HEK293 (cell line): ENCODE data around the gene HIRA.

ENCODE experiments used
- CTCF ChIA-PET: fragments of 350-600 bp; formaldehyde crosslinking; extraction: SDS; loops from one replicate; lab custom pipeline; 2021; ENCODE audit warnings: antibody characterized with exemption; lab: Yijun Ruan, JAX
- POLR2A ChIA-PET: fragments of 300-600 bp; formaldehyde crosslinking; extraction: SDS; loops from one replicate; lab custom pipeline; 2020; ENCODE audit warnings: antibody characterized with exemption, inconsistent platforms; lab: Yijun Ruan, JAX
- H3K27ac ChIP-seq: fragments of 200-500 bp; sonication (Bioruptor generic); 2 replicates; pipeline ENCODE4 v1.5.1; 2014; ENCODE audit warnings: low read depth, low read length, control low read depth, inconsistent platforms; ENCODE audit errors: extremely low read depth
- H3K36me3 ChIP-seq, 2 experiments: fragments of 200-500 bp in 1 of 2; sonication (Bioruptor generic) in 1 of 2; 1 replicate in 1 of 2; 2 replicates in 1 of 2; pipeline ENCODE4 v1.5.1; 2014 to 2017; ENCODE audit warnings: inconsistent platforms in 2 of 2, low read length in 2 of 2; ENCODE audit not compliant: control insufficient read depth in 2 of 2, insufficient read depth in 1 of 2
- H3K4me1 ChIP-seq: fragments of 200-500 bp; sonication (Bioruptor generic); 2 replicates; pipeline ENCODE4 v1.5.1; 2014; ENCODE audit warnings: mild to moderate bottlenecking, low read length, inconsistent platforms; ENCODE audit not compliant: control insufficient read depth, insufficient read depth
- H3K4me3 ChIP-seq: 2 replicates; pipeline ENCODE4 v1.5.1; 2011; ENCODE audit warnings: low read depth, mild to moderate bottlenecking, control low read depth, low read length, moderate library complexity
- H3K9me3 ChIP-seq: fragments of 200-500 bp; sonication (Bioruptor generic); 2 replicates; pipeline ENCODE4 v1.5.1; 2014; ENCODE audit warnings: low read depth, low read length, inconsistent platforms; ENCODE audit not compliant: control insufficient read depth, insufficient read depth
- EGR2 ChIP-seq: fragments of 450-650 bp; formaldehyde crosslinking; IDR thresholded peaks from 2 replicates; pipeline ENCODE4 v1.5.1; 2016; ENCODE audit warnings: low read depth, missing biosample characterization, missing genetic modification characterization
- GLIS2 ChIP-seq: fragments of 450-650 bp; formaldehyde crosslinking; IDR thresholded peaks from 2 replicates; pipeline ENCODE4 v1.5.1; 2016; ENCODE audit warnings: missing biosample characterization, missing genetic modification characterization
- HOXA7 ChIP-seq: sonication (generic); formaldehyde crosslinking; IDR thresholded peaks from 2 replicates; pipeline ENCODE4 v1.8.1; 2022; ENCODE audit warnings: missing genetic modification reagents, borderline replicate concordance
- KLF1 ChIP-seq: fragments of 450-650 bp; formaldehyde crosslinking; IDR thresholded peaks from 2 replicates; pipeline ENCODE4 v1.5.1; 2016; ENCODE audit warnings: missing biosample characterization, missing genetic modification characterization
- KLF10 ChIP-seq: fragments of 450-650 bp; IDR thresholded peaks from 2 replicates; pipeline ENCODE4 v1.5.1; 2018; ENCODE audit warnings: missing biosample characterization, mild to moderate bottlenecking, missing genetic modification characterization
- KLF16 ChIP-seq: fragments of 450-650 bp; formaldehyde crosslinking; IDR thresholded peaks from 2 replicates; pipeline ENCODE4 v1.5.1; 2017; ENCODE audit warnings: missing biosample characterization, missing genetic modification characterization
- PRDM1 ChIP-seq: fragments of 450-650 bp; formaldehyde crosslinking; IDR thresholded peaks from 2 replicates; pipeline ENCODE4; 2016; ENCODE audit warnings: missing biosample characterization, missing genetic modification characterization
- SALL2 ChIP-seq: fragments of 450-650 bp; formaldehyde crosslinking; IDR thresholded peaks from 2 replicates; pipeline ENCODE4 v1.5.0; 2017; ENCODE audit warnings: missing biosample characterization, mild to moderate bottlenecking, missing genetic modification characterization, borderline replicate concordance
- TRIM28 ChIP-seq: IDR thresholded peaks from 2 replicates; pipeline ENCODE4 v1.6.1; 2011; ENCODE audit warnings: low read length, control low read depth, borderline replicate concordance
- YY1 ChIP-seq: fragments of 450-650 bp; formaldehyde crosslinking; IDR thresholded peaks from 2 replicates; pipeline ENCODE4 v1.5.1; 2018; ENCODE audit warnings: missing biosample characterization, missing genetic modification characterization
- ZBTB1 ChIP-seq: fragments of 450-650 bp; formaldehyde crosslinking; IDR thresholded peaks from 2 replicates; pipeline ENCODE4 v1.5.1; 2016; ENCODE audit warnings: missing biosample characterization, missing genetic modification characterization
- ZNF121 ChIP-seq: fragments of 450-650 bp; formaldehyde crosslinking; IDR thresholded peaks from 2 replicates; pipeline ENCODE4 v1.5.1; 2016; ENCODE audit warnings: missing biosample characterization, missing genetic modification characterization
- ZNF202 ChIP-seq: fragments of 450-650 bp; formaldehyde crosslinking; IDR thresholded peaks from 2 replicates; pipeline ENCODE4 v1.5.1; 2016; ENCODE audit warnings: missing biosample characterization, missing genetic modification characterization, borderline replicate concordance
- ZNF23 ChIP-seq: fragments of 450-650 bp; formaldehyde crosslinking; IDR thresholded peaks from 2 replicates; pipeline ENCODE4 v1.5.1; 2016; ENCODE audit warnings: missing biosample characterization, missing genetic modification characterization, borderline replicate concordance
- ZNF324 ChIP-seq: fragments of 450-650 bp; formaldehyde crosslinking; IDR thresholded peaks from 2 replicates; pipeline ENCODE4 v1.5.1; 2016; ENCODE audit warnings: missing biosample characterization, missing genetic modification characterization
- ZNF37A ChIP-seq: fragments of 450-650 bp; IDR thresholded peaks from 2 replicates; pipeline ENCODE4 v1.5.1; 2018; ENCODE audit warnings: missing biosample characterization, missing genetic modification characterization
- ZNF521 ChIP-seq: fragments of 450-650 bp; formaldehyde crosslinking; IDR thresholded peaks from 2 replicates; pipeline ENCODE4 v1.5.1; 2017; ENCODE audit warnings: missing biosample characterization, mild to moderate bottlenecking, missing genetic modification characterization
- ZNF658 ChIP-seq: fragments of 450-650 bp; formaldehyde crosslinking; IDR thresholded peaks from 2 replicates; pipeline ENCODE4; 2016; ENCODE audit warnings: missing biosample characterization, missing genetic modification characterization
- ZNF670 ChIP-seq: fragments of 450-650 bp; formaldehyde crosslinking; IDR thresholded peaks from 2 replicates; pipeline ENCODE4 v1.5.1; 2016; ENCODE audit warnings: missing biosample characterization, missing genetic modification characterization, low read depth
- ZNF830 ChIP-seq: fragments of 450-650 bp; IDR thresholded peaks from 2 replicates; pipeline ENCODE4 v1.5.0; 2018; ENCODE audit warnings: missing biosample characterization, missing genetic modification characterization, low read depth, mild to moderate bottlenecking, moderate library complexity
- ZSCAN30 ChIP-seq: fragments of 450-650 bp; IDR thresholded peaks from 2 replicates; pipeline ENCODE4 v1.5.1; 2018; ENCODE audit warnings: missing biosample characterization, mild to moderate bottlenecking, missing genetic modification characterization, moderate library complexity
- TF ChIP-seq, protein P1 (sequence below): fragments of 450-650 bp; formaldehyde crosslinking; IDR thresholded peaks from 2 replicates; pipeline ENCODE4 v1.5.1; 2016; ENCODE audit warnings: missing biosample characterization, missing genetic modification characterization, low read depth
- TF ChIP-seq, protein P2 (sequence below): fragments of 450-650 bp; formaldehyde crosslinking; IDR thresholded peaks from 2 replicates; pipeline ENCODE4 v1.5.1; 2016; ENCODE audit warnings: missing biosample characterization, missing genetic modification characterization
- TF ChIP-seq, protein P3 (sequence below): fragments of 450-650 bp; formaldehyde crosslinking; IDR thresholded peaks from 2 replicates; pipeline ENCODE4 v1.5.1; 2016; ENCODE audit warnings: missing biosample characterization, missing genetic modification characterization, borderline replicate concordance
- TF ChIP-seq, protein P4 (sequence below): fragments of 450-650 bp; formaldehyde crosslinking; IDR thresholded peaks from 2 replicates; pipeline ENCODE4; 2016; ENCODE audit warnings: missing biosample characterization, missing genetic modification characterization

Gene HIRA

DNA sequence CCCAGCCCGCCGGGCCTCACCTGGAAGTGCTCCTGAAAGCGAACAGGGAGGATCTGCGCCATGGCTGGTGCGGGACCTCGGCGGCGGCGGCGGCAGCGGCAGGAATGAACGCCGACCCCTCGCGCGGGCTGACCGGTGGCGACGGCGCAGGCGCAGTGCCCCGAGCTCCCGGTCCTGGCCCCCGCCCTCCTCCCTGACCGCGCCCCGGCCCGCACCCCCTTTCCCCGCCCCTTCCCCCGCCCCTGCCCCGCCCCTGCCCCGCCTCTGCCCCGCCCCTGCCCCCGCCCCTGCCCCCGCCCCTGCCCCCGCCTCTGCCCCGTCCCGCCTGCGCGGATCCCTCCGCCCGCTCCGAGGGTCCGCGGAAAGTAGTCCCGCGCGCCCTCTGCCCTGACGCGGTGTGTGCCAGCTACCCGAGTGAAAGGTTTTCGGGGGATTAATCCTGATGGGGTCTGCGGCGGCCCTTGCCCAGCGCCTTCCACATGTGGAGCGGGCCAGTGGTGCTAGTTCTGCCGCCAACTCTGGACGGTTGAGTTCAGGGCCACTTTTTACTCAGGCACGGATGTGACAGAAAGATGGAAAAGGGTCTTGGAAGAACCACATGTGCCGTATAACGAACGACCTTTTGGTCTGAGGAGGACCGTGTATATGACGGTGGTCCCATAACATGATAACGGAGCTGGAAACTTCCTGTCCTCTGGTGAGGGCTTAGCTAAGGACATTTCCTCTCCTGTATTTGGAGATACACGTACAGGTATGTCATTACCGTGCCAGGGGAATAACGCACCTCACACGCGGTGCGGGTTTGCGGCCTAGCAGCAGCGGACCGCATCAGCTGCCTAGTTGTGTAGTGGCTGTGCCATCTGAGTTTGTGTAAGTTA, 139.7 kb downstream of the HIRA start, which contains the start of gene CLTCL1 (continued):
- TF ChIP-seq, protein P1, sequence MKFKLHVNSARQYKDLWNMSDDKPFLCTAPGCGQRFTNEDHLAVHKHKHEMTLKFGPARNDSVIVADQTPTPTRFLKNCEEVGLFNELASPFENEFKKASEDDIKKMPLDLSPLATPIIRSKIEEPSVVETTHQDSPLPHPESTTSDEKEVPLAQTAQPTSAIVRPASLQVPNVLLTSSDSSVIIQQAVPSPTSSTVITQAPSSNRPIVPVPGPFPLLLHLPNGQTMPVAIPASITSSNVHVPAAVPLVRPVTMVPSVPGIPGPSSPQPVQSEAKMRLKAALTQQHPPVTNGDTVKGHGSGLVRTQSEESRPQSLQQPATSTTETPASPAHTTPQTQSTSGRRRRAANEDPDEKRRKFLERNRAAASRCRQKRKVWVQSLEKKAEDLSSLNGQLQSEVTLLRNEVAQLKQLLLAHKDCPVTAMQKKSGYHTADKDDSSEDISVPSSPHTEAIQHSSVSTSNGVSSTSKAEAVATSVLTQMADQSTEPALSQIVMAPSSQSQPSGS (tag by site-specific recombination) = no peak
- TF ChIP-seq ZNF324 (tag by site-specific recombination) (peak; percentile 48; the same call in 1 of the 2 replicates), GLIS2 (tag by site-specific recombination) (no peak), ZBTB1 (no peak), KLF16 (peak; percentile 68), ZNF37A (tag by site-specific recombination) (no peak), ZNF202 (no peak)

DNA sequence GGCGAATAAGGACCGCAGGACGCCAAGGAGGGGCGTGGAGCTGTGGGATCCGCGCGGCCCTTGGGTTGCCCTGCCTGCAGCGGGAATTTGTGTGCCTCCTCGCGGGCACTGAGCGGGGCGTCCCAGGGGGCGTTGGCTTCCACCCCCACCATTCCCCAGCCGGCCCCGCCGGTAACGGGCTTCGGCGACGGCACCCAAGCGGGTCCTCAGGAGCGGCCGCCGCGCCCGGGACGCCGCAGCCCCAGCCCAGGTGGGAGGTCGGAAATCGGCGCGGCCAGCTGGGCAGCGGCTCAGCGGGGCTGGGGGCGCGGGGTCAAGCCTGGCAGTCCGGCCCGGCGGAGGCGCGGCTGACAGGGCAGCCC, 140.3 kb downstream of the HIRA start:
- CTCF ChIA-PET = interaction anchor here (0.5 to 1.0 kb wide), 3 partner anchors 8 to 433 kb away, joined by 3 read pairs; no protein-coding TSS in a partner anchor
- POLR2A ChIA-PET = interaction anchor here (0.6 to 1.8 kb wide), 15 partner anchors 9 to 1221 kb away, joined by 3 to 15 read pairs (median 4); partner anchors contain the start of genes CDC45, ESS2 and SLC25A1
- H3K27ac ChIP-seq = peak overlapping the region; percentile 56; the same call in 1 of the 2 replicates
- TF ChIP-seq HOXA7 (no peak), ZNF670 (no peak), ZSCAN30 (peak; percentile 45; the same call in 1 of the 2 replicates), EGR2 (peak; percentile 28; the same call in 1 of the 2 replicates), PRDM1 (tag by site-specific recombination) (no peak), KLF10 (peak; percentile 68), SALL2 (no peak), KLF1 (tag by site-specific recombination) (peak; percentile 15; the same call in 1 of the 2 replicates), ZNF23 (tag by site-specific recombination) (no peak), YY1 (tag by site-specific recombination) (no peak; the same call in 1 of the 2 replicates), ZNF830 (no peak), TRIM28 (no peak), ZNF521 (tag by site-specific recombination) (no peak), ZNF121 (tag by site-specific recombination) (no peak), ZNF658 (tag by site-specific recombination) (no peak)
- TF ChIP-seq, protein P2, sequence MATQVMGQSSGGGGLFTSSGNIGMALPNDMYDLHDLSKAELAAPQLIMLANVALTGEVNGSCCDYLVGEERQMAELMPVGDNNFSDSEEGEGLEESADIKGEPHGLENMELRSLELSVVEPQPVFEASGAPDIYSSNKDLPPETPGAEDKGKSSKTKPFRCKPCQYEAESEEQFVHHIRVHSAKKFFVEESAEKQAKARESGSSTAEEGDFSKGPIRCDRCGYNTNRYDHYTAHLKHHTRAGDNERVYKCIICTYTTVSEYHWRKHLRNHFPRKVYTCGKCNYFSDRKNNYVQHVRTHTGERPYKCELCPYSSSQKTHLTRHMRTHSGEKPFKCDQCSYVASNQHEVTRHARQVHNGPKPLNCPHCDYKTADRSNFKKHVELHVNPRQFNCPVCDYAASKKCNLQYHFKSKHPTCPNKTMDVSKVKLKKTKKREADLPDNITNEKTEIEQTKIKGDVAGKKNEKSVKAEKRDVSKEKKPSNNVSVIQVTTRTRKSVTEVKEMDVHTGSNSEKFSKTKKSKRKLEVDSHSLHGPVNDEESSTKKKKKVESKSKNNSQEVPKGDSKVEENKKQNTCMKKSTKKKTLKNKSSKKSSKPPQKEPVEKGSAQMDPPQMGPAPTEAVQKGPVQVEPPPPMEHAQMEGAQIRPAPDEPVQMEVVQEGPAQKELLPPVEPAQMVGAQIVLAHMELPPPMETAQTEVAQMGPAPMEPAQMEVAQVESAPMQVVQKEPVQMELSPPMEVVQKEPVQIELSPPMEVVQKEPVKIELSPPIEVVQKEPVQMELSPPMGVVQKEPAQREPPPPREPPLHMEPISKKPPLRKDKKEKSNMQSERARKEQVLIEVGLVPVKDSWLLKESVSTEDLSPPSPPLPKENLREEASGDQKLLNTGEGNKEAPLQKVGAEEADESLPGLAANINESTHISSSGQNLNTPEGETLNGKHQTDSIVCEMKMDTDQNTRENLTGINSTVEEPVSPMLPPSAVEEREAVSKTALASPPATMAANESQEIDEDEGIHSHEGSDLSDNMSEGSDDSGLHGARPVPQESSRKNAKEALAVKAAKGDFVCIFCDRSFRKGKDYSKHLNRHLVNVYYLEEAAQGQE = no peak
- TF ChIP-seq, protein P3, sequence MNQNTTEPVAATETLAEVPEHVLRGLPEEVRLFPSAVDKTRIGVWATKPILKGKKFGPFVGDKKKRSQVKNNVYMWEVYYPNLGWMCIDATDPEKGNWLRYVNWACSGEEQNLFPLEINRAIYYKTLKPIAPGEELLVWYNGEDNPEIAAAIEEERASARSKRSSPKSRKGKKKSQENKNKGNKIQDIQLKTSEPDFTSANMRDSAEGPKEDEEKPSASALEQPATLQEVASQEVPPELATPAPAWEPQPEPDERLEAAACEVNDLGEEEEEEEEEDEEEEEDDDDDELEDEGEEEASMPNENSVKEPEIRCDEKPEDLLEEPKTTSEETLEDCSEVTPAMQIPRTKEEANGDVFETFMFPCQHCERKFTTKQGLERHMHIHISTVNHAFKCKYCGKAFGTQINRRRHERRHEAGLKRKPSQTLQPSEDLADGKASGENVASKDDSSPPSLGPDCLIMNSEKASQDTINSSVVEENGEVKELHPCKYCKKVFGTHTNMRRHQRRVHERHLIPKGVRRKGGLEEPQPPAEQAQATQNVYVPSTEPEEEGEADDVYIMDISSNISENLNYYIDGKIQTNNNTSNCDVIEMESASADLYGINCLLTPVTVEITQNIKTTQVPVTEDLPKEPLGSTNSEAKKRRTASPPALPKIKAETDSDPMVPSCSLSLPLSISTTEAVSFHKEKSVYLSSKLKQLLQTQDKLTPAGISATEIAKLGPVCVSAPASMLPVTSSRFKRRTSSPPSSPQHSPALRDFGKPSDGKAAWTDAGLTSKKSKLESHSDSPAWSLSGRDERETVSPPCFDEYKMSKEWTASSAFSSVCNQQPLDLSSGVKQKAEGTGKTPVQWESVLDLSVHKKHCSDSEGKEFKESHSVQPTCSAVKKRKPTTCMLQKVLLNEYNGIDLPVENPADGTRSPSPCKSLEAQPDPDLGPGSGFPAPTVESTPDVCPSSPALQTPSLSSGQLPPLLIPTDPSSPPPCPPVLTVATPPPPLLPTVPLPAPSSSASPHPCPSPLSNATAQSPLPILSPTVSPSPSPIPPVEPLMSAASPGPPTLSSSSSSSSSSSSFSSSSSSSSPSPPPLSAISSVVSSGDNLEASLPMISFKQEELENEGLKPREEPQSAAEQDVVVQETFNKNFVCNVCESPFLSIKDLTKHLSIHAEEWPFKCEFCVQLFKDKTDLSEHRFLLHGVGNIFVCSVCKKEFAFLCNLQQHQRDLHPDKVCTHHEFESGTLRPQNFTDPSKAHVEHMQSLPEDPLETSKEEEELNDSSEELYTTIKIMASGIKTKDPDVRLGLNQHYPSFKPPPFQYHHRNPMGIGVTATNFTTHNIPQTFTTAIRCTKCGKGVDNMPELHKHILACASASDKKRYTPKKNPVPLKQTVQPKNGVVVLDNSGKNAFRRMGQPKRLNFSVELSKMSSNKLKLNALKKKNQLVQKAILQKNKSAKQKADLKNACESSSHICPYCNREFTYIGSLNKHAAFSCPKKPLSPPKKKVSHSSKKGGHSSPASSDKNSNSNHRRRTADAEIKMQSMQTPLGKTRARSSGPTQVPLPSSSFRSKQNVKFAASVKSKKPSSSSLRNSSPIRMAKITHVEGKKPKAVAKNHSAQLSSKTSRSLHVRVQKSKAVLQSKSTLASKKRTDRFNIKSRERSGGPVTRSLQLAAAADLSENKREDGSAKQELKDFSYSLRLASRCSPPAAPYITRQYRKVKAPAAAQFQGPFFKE (tag by site-specific recombination) = no peak
- TF ChIP-seq, protein P4, sequence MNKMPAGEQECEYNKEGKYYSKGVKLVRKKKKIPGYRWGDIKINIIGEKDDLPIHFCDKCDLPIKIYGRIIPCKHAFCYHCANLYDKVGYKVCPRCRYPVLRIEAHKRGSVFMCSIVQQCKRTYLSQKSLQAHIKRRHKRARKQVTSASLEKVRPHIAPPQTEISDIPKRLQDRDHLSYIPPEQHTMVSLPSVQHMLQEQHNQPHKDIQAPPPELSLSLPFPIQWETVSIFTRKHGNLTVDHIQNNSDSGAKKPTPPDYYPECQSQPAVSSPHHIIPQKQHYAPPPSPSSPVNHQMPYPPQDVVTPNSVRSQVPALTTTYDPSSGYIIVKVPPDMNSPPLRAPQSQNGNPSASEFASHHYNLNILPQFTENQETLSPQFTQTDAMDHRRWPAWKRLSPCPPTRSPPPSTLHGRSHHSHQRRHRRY (tag by site-specific recombination) = no peak

More for the DNA sequence above, 140.3 kb downstream of the HIRA start:
- Histone ChIP-seq H3K4me3 (peak overlapping the region; percentile 74), H3K9me3 (no peaks in the 10 kb centered on the region), H3K36me3 (peaks cover 0 to 3% of the 10 kb centered on the region in 2 experiments; a peak in 1 of 3 replicates), H3K4me1 (peaks cover 3% of the 10 kb centered on the region; the same call in 1 of the 2 replicates)
